Measurements from ENCODE around the gene PTPRD. TPM values are rescaled to one million over a fixed set of nuclear protein-coding genes. Genes with fewer than 3 reads are reported as not detected.

PTPRD gene
- total RNA-seq, 1 donor from 2014 or later: 139 TPM

- no peaks in the 10 kb centered on the region for H3K36me3 Mint-ChIP-seq (ENCODE audit: low read depth)
- H3K9me3 Mint-ChIP-seq: no peaks in the 10 kb centered on the region
- no peak for DNase-seq (ENCODE audit: low read depth, low spot score)
- no peaks in the 10 kb centered on the region for H3K27me3 Mint-ChIP-seq (ENCODE audit: low read depth)
- TF ChIP-seq CTCF (conservative IDR thresholded peaks at IDR 0.05): no peak
- no peak overlapping the region for H3K4me3 Mint-ChIP-seq
- peak overlapping the region; percentile 81 for H3K27ac Mint-ChIP-seq (ENCODE audit: unreplicated experiment)
- H3K4me1 Mint-ChIP-seq: peaks cover 4% of the 10 kb centered on the region
These were observed 2060.1 kb downstream of the PTPRD start for GRCh38 chr9:8552732-8553131.

GRCh38 chr9:8549214-8549613 is 2063.6 kb downstream of the PTPRD start:
- H3K27ac Mint-ChIP-seq (ENCODE audit: unreplicated experiment): no peak overlapping the region
- H3K9me3 Mint-ChIP-seq: no peaks in the 10 kb centered on the region
- H3K4me1 Mint-ChIP-seq: no peaks in the 10 kb centered on the region
- TF ChIP-seq CTCF (conservative IDR thresholded peaks at IDR 0.05): no peak
- DNase-seq (ENCODE audit: low read depth, low spot score): no peak
- no peaks in the 10 kb centered on the region for H3K27me3 Mint-ChIP-seq (ENCODE audit: low read depth)
- H3K4me3 Mint-ChIP-seq: no peak overlapping the region
- no peaks in the 10 kb centered on the region for H3K36me3 Mint-ChIP-seq (ENCODE audit: low read depth)

GRCh38 chr9:8543219-8543618 is 2069.6 kb downstream of the PTPRD start:
- no peak overlapping the region for H3K27ac Mint-ChIP-seq (ENCODE audit: unreplicated experiment)
- H3K36me3 Mint-ChIP-seq (ENCODE audit: low read depth): no peaks in the 10 kb centered on the region
- no peak for DNase-seq (ENCODE audit: low read depth, low spot score)
- no peak for TF ChIP-seq CTCF (conservative IDR thresholded peaks at IDR 0.05)
- no peaks in the 10 kb centered on the region for H3K9me3 Mint-ChIP-seq
- no peaks in the 10 kb centered on the region for H3K27me3 Mint-ChIP-seq (ENCODE audit: low read depth)
- H3K4me1 Mint-ChIP-seq: no peaks in the 10 kb centered on the region
- no peak overlapping the region for H3K4me3 Mint-ChIP-seq

- no peak for TF ChIP-seq CTCF (conservative IDR thresholded peaks at IDR 0.05)
- DNase-seq (ENCODE audit: low read depth, low spot score): no peak
- Mint-ChIP-seq H3K36me3 (ENCODE audit: low read depth) (no peaks in the 10 kb centered on the region), H3K27me3 (ENCODE audit: low read depth) (no peaks in the 10 kb centered on the region), H3K4me3 (no peak overlapping the region), H3K9me3 (no peaks in the 10 kb centered on the region), H3K27ac (ENCODE audit: unreplicated experiment) (no peak overlapping the region), H3K4me1 (no peaks in the 10 kb centered on the region)
These were observed 2070.3 kb downstream of the PTPRD start for GRCh38 chr9:8542537-8542936.

- DNase-seq (ENCODE audit: low read depth, low spot score): no peak
- Mint-ChIP-seq H3K36me3 (ENCODE audit: low read depth) (no peaks in the 10 kb centered on the region), H3K27me3 (ENCODE audit: low read depth) (no peaks in the 10 kb centered on the region), H3K9me3 (no peaks in the 10 kb centered on the region), H3K27ac (ENCODE audit: unreplicated experiment) (no peak overlapping the region), H3K4me3 (no peak overlapping the region), H3K4me1 (no peaks in the 10 kb centered on the region)
- no peak for TF ChIP-seq CTCF (conservative IDR thresholded peaks at IDR 0.05)
These were observed 2073.1 kb downstream of the PTPRD start for GRCh38 chr9:8539681-8540197.

GRCh38 chr9:8536845-8537244 is 2076.0 kb downstream of the PTPRD start:
- no peak for DNase-seq (ENCODE audit: low read depth, low spot score)
- no peaks in the 10 kb centered on the region for H3K27me3 Mint-ChIP-seq (ENCODE audit: low read depth)
- peaks cover 6% of the 10 kb centered on the region for H3K4me1 Mint-ChIP-seq
- TF ChIP-seq CTCF (conservative IDR thresholded peaks at IDR 0.05): no peak
- no peaks in the 10 kb centered on the region for H3K9me3 Mint-ChIP-seq
- H3K4me3 Mint-ChIP-seq: no peak overlapping the region
- no peak overlapping the region for H3K27ac Mint-ChIP-seq (ENCODE audit: unreplicated experiment)
- H3K36me3 Mint-ChIP-seq (ENCODE audit: low read depth): no peaks in the 10 kb centered on the region

All from neural crest cell (in vitro differentiated cells).